H9 (cell line): ENCODE results near the gene CHRND. TPM values are rescaled to one million over a fixed set of nuclear protein-coding genes. Genes with fewer than 3 reads are reported as not detected.

ENCODE experiments used
- DNase-seq: peaks from one replicate; pipeline ENCODE4 v3.0.0-alpha.2; 2017
- H2AFZ ChIP-seq: one replicate; pipeline ENCODE4 v1.6.1; 2013; ENCODE audit warnings: mild to moderate bottlenecking, low read length, control low read depth, moderate library complexity
- H2AK5ac ChIP-seq: 2 replicates; pipeline ENCODE4 v1.6.1; 2013; ENCODE audit warnings: low read length, control low read depth, mixed read lengths; ENCODE audit not compliant: insufficient read length
- H2BK120ac ChIP-seq: one replicate; pipeline ENCODE4 v1.6.1; 2013; ENCODE audit warnings: low read depth, mild to moderate bottlenecking, low read length, control low read depth, inconsistent platforms; ENCODE audit not compliant: poor library complexity, severe bottlenecking
- H2BK12ac ChIP-seq: 2 replicates; pipeline ENCODE4 v1.6.1; 2013; ENCODE audit warnings: low read length, control low read depth, mixed read lengths, low read depth; ENCODE audit not compliant: insufficient read length
- H2BK15ac ChIP-seq: 2 replicates; pipeline ENCODE4 v1.6.1; 2013; ENCODE audit warnings: low read depth, low read length, control low read depth
- H2BK20ac ChIP-seq: one replicate; pipeline ENCODE4 v1.6.1; 2013; ENCODE audit warnings: low read depth, mild to moderate bottlenecking, low read length, control low read depth, inconsistent platforms; ENCODE audit not compliant: poor library complexity, severe bottlenecking
- H2BK5ac ChIP-seq: 2 replicates; pipeline ENCODE4 v1.6.1; 2013; ENCODE audit warnings: low read length, control low read depth, mixed read lengths; ENCODE audit not compliant: insufficient read length
- H3K14ac ChIP-seq: 2 replicates; pipeline ENCODE4 v1.6.1; 2013; ENCODE audit warnings: low read length, control low read depth; ENCODE audit not compliant: insufficient read depth
- H3K18ac ChIP-seq: 2 replicates; pipeline ENCODE4 v1.6.1; 2013; ENCODE audit warnings: low read depth, mild to moderate bottlenecking, mixed read lengths, low read length, control low read depth; ENCODE audit not compliant: insufficient read length
- H3K23ac ChIP-seq: 2 replicates; pipeline ENCODE4 v1.6.1; 2013; ENCODE audit warnings: low read length, control low read depth, mixed read lengths, low read depth; ENCODE audit not compliant: insufficient read length
- H3K23me2 ChIP-seq: 2 replicates; pipeline ENCODE4 v1.6.1; 2013; ENCODE audit warnings: low read depth, mild to moderate bottlenecking, mixed read lengths, low read length, control low read depth; ENCODE audit not compliant: insufficient read length, poor library complexity, severe bottlenecking
- H3K27ac ChIP-seq: 2 replicates; pipeline ENCODE4 v1.5.1; 2013; ENCODE audit warnings: low read length, control low read depth, mixed read lengths, low read depth; ENCODE audit not compliant: insufficient read length
- H3K27me3 ChIP-seq: 2 replicates; pipeline ENCODE4 v1.6.1; 2013; ENCODE audit warnings: low read length, control low read depth, inconsistent platforms; ENCODE audit not compliant: insufficient read depth
- H3K4ac ChIP-seq: 2 replicates; pipeline ENCODE4 v1.6.1; 2013; ENCODE audit warnings: low read depth, mild to moderate bottlenecking, control low read depth, inconsistent platforms, low read length, moderate library complexity
- H3K4me1 ChIP-seq: 2 replicates; pipeline ENCODE4 v1.6.1; 2013; ENCODE audit warnings: low read length, control low read depth, inconsistent platforms; ENCODE audit not compliant: insufficient read depth
- H3K4me2 ChIP-seq: 2 replicates; pipeline ENCODE4 v1.6.1; 2013; ENCODE audit warnings: low read length, control low read depth, mixed read lengths; ENCODE audit not compliant: insufficient read length, insufficient read depth
- H3K56ac ChIP-seq: 2 replicates; pipeline ENCODE4 v1.6.1; 2013; ENCODE audit warnings: low read depth, mild to moderate bottlenecking, mixed read lengths, low read length, control low read depth; ENCODE audit not compliant: insufficient read length
- H3K79me1 ChIP-seq: 2 replicates; pipeline ENCODE4 v1.6.1; 2013; ENCODE audit warnings: low read depth, mild to moderate bottlenecking, moderate library complexity, low read length, control low read depth, inconsistent platforms; ENCODE audit not compliant: insufficient read depth, poor library complexity, severe bottlenecking
- H3K79me2 ChIP-seq: 2 replicates; pipeline ENCODE4 v1.6.1; 2013; ENCODE audit warnings: low read length, control low read depth, inconsistent platforms; ENCODE audit not compliant: insufficient read depth
- H3K9ac ChIP-seq: 2 replicates; pipeline ENCODE4 v1.6.1; 2013; ENCODE audit warnings: low read length, control low read depth, mixed read lengths; ENCODE audit not compliant: insufficient read length; ENCODE audit errors: extremely low read depth
- H3K9me3 ChIP-seq: one replicate; pipeline ENCODE4 v1.6.1; 2013; ENCODE audit warnings: low read depth, low read length, inconsistent platforms; ENCODE audit not compliant: control insufficient read depth
- H3T11ph ChIP-seq: one replicate; pipeline ENCODE4 v1.6.1; 2013; ENCODE audit warnings: mild to moderate bottlenecking, low read length, control low read depth, inconsistent platforms
- H4K20me1 ChIP-seq: one replicate; pipeline ENCODE4 v1.6.1; 2013; ENCODE audit not compliant: control insufficient read depth, insufficient read length, insufficient read depth
- H4K5ac ChIP-seq: 2 replicates; pipeline ENCODE4 v1.6.1; 2013; ENCODE audit warnings: low read depth, mild to moderate bottlenecking, mixed read lengths, low read length, control low read depth; ENCODE audit not compliant: insufficient read length
- H4K8ac ChIP-seq: replicated peaks from 2 replicates; pipeline ENCODE4 v1.6.1; 2013; ENCODE audit warnings: low read length, control low read depth, mixed read lengths, low read depth; ENCODE audit not compliant: insufficient read length
- H4K91ac ChIP-seq: 2 replicates; pipeline ENCODE4 v1.6.1; 2013; ENCODE audit warnings: low read depth, mild to moderate bottlenecking, moderate library complexity, mixed read lengths, low read length, control low read depth; ENCODE audit not compliant: insufficient read length
- H3K27ac Mint-ChIP-seq, 3 experiments: 2 replicates in 2 of 3; 3 replicates in 1 of 3; pipeline ENCODE4 v1.8.0; 2020 to 2021; ENCODE audit warnings: mixed read lengths in 3 of 3, mild to moderate bottlenecking in 1 of 3, moderate library complexity in 1 of 3
- H3K27me3 Mint-ChIP-seq: 2 replicates; pipeline ENCODE4 v1.8.0; 2021; ENCODE audit warnings: low read depth, mild to moderate bottlenecking, moderate library complexity, mixed read lengths
- H3K36me3 Mint-ChIP-seq, 3 experiments: 2 replicates in 2 of 3; 3 replicates in 1 of 3; pipeline ENCODE4 v1.8.0; 2020 to 2021; ENCODE audit warnings: low read depth in 3 of 3, mixed read lengths in 3 of 3; ENCODE audit not compliant: insufficient read depth in 1 of 3
- H3K4me1 Mint-ChIP-seq, 2 experiments: 2 replicates each; pipeline ENCODE4 v1.8.0; 2020; ENCODE audit warnings: mixed read lengths in 2 of 2
- H3K4me3 Mint-ChIP-seq, 2 experiments: 2 replicates in 1 of 2; 3 replicates in 1 of 2; pipeline ENCODE4 v1.8.0; 2020 to 2021; ENCODE audit warnings: mild to moderate bottlenecking in 2 of 2, mixed read lengths in 2 of 2, moderate library complexity in 1 of 2
- H3K9me3 Mint-ChIP-seq, 2 experiments: 2 replicates in 1 of 2; 3 replicates in 1 of 2; pipeline ENCODE4 v1.8.0; 2020; ENCODE audit warnings: mild to moderate bottlenecking in 2 of 2, mixed read lengths in 2 of 2, moderate library complexity in 1 of 2
- WGBS: extraction: QIAGEN DNeasy Blood & Tissue Kit; methylation state at CpG from one replicate; pipeline ENCODE4 v1.1.7; 2013; ENCODE audit warnings: missing lambda C conversion rate, low lambda C conversion rate, mixed read lengths; ENCODE audit not compliant: insufficient read length; ENCODE audit errors: extremely low coverage; 5-methylcytosine and 5-hydroxymethylcytosine counted together
- total RNA-seq: library from RNA; stranded (reverse); gene quantifications from 2 replicates; pipeline ENCODE4 v1.2.1, GENCODE V29; 2021
- TF ChIP-seq, protein P1 (sequence below): fragments of 200-600 bp; sonication (generic); conservative IDR thresholded peaks from 3 replicates; pipeline ENCODE4 v1.8.0; 2021; ENCODE audit warnings: antibody characterized with exemption, mild to moderate bottlenecking

Gene CHRND
- total RNA-seq, 1 experiment from 2014 or later: not detected

DNA sequence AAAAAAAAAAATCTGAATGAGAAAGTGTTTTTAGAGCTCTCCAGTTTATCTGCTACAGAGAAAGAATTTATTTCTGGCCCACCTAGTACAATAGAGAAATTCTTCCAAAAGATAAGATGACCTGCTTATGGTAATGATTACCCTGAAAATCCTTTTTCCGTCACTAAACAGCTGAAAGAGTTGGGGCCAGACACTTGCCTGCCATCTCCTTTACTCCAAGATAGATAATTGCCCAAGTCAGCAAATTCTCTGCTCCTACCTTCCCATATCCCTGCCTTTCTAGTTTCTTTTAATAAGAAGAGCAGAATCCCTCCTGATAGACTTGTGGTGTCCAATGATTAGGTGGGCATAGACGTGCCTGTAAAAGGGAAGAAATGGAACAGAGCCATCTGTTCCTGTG is 52.7 kb downstream of the CHRND start:
- no peak overlapping the region for H2BK20ac ChIP-seq

More for the DNA sequence above, 52.7 kb downstream of the CHRND start:
- Histone ChIP-seq H3K14ac (no peak overlapping the region), H3K79me1 (no peaks in the 10 kb centered on the region), H3K4me1 (no peaks in the 10 kb centered on the region), H2BK12ac (no peak overlapping the region), H4K20me1 (no peaks in the 10 kb centered on the region), H3K4ac (no peak overlapping the region), H3K4me2 (no peak overlapping the region), H4K8ac (no peak overlapping the region), H3K23ac (no peak overlapping the region), H3K56ac (no peak overlapping the region), H3K79me2 (no peaks in the 10 kb centered on the region), H3T11ph (no peak overlapping the region), H2BK120ac (no peak overlapping the region), H2AFZ (no peak overlapping the region), H3K18ac (no peak overlapping the region), H4K91ac (no peak overlapping the region), H3K9ac (no peak overlapping the region), H2BK5ac (no peak overlapping the region), H2BK15ac (no peak overlapping the region), H4K5ac (no peak overlapping the region), H3K27ac (no peak overlapping the region), H3K27me3 (no peaks in the 10 kb centered on the region), H3K23me2 (no peaks in the 10 kb centered on the region), H2AK5ac (no peak overlapping the region), H3K9me3 (no peaks in the 10 kb centered on the region)
- WGBS: no CpG with 5 or more reads among the region's 2 CpGs
- no peaks in the 10 kb centered on the region for H3K9me3 Mint-ChIP-seq
- no peaks in the 10 kb centered on the region for H3K4me1 Mint-ChIP-seq
- H3K27me3 Mint-ChIP-seq: no peaks in the 10 kb centered on the region
- TF ChIP-seq, protein P1, sequence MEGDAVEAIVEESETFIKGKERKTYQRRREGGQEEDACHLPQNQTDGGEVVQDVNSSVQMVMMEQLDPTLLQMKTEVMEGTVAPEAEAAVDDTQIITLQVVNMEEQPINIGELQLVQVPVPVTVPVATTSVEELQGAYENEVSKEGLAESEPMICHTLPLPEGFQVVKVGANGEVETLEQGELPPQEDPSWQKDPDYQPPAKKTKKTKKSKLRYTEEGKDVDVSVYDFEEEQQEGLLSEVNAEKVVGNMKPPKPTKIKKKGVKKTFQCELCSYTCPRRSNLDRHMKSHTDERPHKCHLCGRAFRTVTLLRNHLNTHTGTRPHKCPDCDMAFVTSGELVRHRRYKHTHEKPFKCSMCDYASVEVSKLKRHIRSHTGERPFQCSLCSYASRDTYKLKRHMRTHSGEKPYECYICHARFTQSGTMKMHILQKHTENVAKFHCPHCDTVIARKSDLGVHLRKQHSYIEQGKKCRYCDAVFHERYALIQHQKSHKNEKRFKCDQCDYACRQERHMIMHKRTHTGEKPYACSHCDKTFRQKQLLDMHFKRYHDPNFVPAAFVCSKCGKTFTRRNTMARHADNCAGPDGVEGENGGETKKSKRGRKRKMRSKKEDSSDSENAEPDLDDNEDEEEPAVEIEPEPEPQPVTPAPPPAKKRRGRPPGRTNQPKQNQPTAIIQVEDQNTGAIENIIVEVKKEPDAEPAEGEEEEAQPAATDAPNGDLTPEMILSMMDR: no peak
- no peak overlapping the region for H3K27ac Mint-ChIP-seq
- no peak for DNase-seq
- no peak overlapping the region for H3K4me3 Mint-ChIP-seq
- peaks cover 12 to 54% (median 41%) of the 10 kb centered on the region in 3 experiments; a peak in 6 of 7 replicates for H3K36me3 Mint-ChIP-seq
